ENCODE results near the gene KBTBD7. TPM values are rescaled to one million over a fixed set of nuclear protein-coding genes. Genes with fewer than 3 reads are reported as not detected.

KBTBD7 gene, protein sequence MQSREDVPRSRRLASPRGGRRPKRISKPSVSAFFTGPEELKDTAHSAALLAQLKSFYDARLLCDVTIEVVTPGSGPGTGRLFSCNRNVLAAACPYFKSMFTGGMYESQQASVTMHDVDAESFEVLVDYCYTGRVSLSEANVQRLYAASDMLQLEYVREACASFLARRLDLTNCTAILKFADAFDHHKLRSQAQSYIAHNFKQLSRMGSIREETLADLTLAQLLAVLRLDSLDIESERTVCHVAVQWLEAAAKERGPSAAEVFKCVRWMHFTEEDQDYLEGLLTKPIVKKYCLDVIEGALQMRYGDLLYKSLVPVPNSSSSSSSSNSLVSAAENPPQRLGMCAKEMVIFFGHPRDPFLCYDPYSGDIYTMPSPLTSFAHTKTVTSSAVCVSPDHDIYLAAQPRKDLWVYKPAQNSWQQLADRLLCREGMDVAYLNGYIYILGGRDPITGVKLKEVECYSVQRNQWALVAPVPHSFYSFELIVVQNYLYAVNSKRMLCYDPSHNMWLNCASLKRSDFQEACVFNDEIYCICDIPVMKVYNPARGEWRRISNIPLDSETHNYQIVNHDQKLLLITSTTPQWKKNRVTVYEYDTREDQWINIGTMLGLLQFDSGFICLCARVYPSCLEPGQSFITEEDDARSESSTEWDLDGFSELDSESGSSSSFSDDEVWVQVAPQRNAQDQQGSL
- total RNA-seq: 10 to 100 TPM; 10.7 to 10.8 TPM

DNA sequence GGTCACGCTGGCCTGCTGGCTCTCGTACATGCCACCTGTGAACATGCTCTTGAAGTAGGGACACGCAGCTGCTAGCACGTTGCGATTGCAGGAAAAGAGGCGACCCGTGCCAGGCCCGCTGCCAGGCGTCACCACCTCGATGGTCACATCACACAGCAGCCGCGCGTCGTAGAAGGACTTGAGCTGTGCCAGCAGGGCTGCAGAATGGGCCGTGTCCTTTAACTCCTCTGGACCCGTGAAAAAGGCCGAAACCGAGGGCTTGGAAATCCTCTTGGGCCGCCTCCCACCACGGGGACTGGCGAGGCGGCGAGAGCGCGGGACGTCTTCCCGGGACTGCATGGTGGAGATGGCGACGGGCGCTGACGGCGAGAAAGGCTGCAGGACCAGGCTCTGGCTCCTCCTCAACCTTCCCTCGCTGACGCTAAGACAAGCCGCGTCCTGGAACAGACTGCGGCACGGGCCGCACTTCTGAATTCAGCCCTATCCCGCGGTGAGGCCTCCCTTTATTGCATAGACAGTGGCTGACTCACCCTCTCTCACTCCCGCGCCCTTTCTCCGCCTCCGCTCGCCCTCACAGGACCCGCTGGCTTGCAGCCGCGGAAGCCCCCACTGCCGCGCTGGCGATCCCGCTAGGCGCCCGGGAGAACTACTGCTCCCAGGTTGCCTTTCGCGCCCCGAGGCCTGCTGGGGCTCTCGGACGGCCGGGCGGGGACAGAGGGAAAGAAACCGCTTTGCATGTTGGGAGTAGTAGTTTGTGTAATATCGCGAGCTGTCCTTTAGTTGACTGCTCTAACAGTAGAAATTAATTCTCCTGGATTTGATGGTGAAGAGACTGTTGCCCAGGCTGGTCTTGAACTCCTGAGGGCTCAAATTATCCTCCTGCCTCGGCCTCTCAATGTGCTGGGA lies at the start of gene KBTBD7:
Gene KBTBD7, minus strand, starts transcription at position 651 of the 906 bp plus-strand sequence. Its CDS starts 312 bp downstream, at position 339.
- Mint-ChIP-seq H3K27me3 (no peaks in the 10 kb centered on the region), H3K27ac (peak within 1 kb of the TSS; percentile 93), H3K36me3 (ENCODE audit: low read depth) (peaks cover 41% of the 10 kb centered on the region), H3K4me1 (peaks cover 45% of the 10 kb centered on the region), H3K4me3 (peak within 1 kb of the TSS; percentile 94), H3K9me3 (peaks cover 12% of the 10 kb centered on the region)
- DNase-seq: peak; percentile 93
- ChIA-PET CTCF (no interaction called here), POLR2A (no interaction called here)

DNA sequence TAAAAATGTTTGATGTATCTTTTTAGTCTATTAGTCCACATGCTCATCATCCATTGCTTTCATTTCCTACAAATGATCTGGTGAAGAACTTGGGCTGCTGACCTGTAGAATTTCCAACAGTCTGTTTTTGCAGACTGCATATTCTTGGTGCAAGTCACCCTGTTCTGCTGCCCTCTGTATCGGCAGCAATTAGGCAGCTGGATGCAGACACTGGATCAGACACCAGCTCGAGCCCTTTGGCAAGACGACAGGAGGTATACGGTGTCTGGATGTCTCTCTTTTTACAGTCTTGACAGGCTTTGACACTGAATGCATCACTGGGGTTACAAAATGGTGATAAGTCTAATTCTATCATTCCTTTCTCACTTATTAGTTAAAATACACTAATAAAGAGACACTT lies 47.3 kb upstream of the KBTBD7 start:
- no peak for DNase-seq
- Mint-ChIP-seq H3K27ac (no peak overlapping the region), H3K4me3 (no peak overlapping the region), H3K9me3 (no peaks in the 10 kb centered on the region), H3K36me3 (ENCODE audit: low read depth) (peaks cover 15% of the 10 kb centered on the region), H3K27me3 (no peaks in the 10 kb centered on the region), H3K4me1 (no peaks in the 10 kb centered on the region)
- ChIA-PET CTCF (no interaction called here), POLR2A (no interaction called here)

- no peak for DNase-seq
- no peaks in the 10 kb centered on the region for H3K9me3 Mint-ChIP-seq
- ChIA-PET POLR2A (no interaction called here), CTCF (interaction anchor here (0.7 to 1.4 kb wide), 3 partner anchors 10 to 19 kb away, joined by 3 to 4 read pairs (median 3); no protein-coding TSS in a partner anchor)
- H3K4me3 Mint-ChIP-seq: no peak overlapping the region
- no peaks in the 10 kb centered on the region for H3K27me3 Mint-ChIP-seq
- H3K36me3 Mint-ChIP-seq (ENCODE audit: low read depth): peaks cover 28% of the 10 kb centered on the region
- H3K27ac Mint-ChIP-seq: no peak overlapping the region
- no peaks in the 10 kb centered on the region for H3K4me1 Mint-ChIP-seq
These were observed 42.0 kb upstream of the KBTBD7 start for GRCh38 chr13:41236369-41236768.

DNA sequence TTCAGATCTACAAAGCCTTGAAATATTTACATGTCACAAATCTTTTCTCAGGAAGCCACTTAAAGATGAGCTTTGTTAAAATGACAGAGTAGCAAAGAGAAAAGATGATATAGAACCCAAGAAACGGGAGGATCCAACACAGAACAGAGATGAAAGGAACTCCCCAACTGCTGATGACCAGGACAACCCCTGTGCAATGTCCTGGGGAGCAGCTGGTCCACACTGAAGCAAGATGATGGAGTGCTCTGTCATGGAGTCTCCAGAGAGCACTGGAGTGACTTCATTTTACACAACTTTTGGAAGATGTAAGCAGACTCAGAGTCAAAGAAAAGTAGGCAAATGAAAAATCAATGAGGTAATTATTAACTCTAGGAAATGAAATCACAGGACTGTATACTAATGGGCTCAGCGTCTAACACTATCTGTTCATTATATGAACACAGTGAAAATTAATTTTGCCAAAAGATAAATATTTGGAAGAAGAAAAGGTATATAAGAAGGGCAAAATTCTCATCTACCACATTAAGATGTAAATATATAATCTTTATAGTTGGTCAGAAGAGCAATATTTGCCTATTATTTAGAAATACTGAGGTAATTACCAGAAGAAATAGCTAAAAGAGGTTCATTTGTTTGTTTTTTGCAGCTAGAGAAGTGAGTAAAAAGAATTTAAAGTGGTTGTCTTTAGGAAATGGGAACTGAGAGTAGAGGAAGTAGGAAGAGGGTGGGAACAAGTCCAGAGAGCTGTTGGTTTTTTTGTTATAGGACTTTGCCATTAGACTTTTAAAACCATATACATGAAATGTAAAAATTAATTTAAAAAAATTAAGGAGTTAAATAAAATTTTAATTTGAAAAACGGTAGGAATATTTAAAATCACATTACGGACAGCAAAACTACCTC lies 38.5 kb upstream of the KBTBD7 start:
- H3K27me3 Mint-ChIP-seq: no peaks in the 10 kb centered on the region
- H3K4me1 Mint-ChIP-seq: no peaks in the 10 kb centered on the region
- H3K4me3 Mint-ChIP-seq: no peak overlapping the region
- no peak for DNase-seq
- peaks cover 29% of the 10 kb centered on the region for H3K36me3 Mint-ChIP-seq (ENCODE audit: low read depth)
- no peaks in the 10 kb centered on the region for H3K9me3 Mint-ChIP-seq
- no peak overlapping the region for H3K27ac Mint-ChIP-seq
- POLR2A ChIA-PET: no interaction called here
- CTCF ChIA-PET: interaction anchor here (0.6 kb wide), 1 partner anchor 1614 kb away, joined by 3 read pairs; no protein-coding TSS in a partner anchor

GRCh38 chr13:41231786-41232185 lies 37.4 kb upstream of the KBTBD7 start:
- ChIA-PET CTCF (interaction anchor here (1.2 kb wide), 1 partner anchor 28 kb away, joined by 4 read pairs; no protein-coding TSS in a partner anchor), POLR2A (no interaction called here)
- no peaks in the 10 kb centered on the region for H3K27me3 Mint-ChIP-seq
- H3K9me3 Mint-ChIP-seq: no peaks in the 10 kb centered on the region
- H3K36me3 Mint-ChIP-seq (ENCODE audit: low read depth): peaks cover 29% of the 10 kb centered on the region
- no peak for DNase-seq
- no peak overlapping the region for H3K27ac Mint-ChIP-seq
- H3K4me1 Mint-ChIP-seq: no peaks in the 10 kb centered on the region
- H3K4me3 Mint-ChIP-seq: no peak overlapping the region

- no peaks in the 10 kb centered on the region for H3K4me1 Mint-ChIP-seq
- peak overlapping the region; percentile 15 for H3K27ac Mint-ChIP-seq
- H3K9me3 Mint-ChIP-seq: no peaks in the 10 kb centered on the region
- H3K4me3 Mint-ChIP-seq: no peak overlapping the region
- CTCF ChIA-PET: interaction anchor here (1.2 kb wide), 1 partner anchor 29 kb away, joined by 4 read pairs; no protein-coding TSS in a partner anchor
- DNase-seq: no peak
- POLR2A ChIA-PET: no interaction called here
- H3K36me3 Mint-ChIP-seq (ENCODE audit: low read depth): peaks cover 25% of the 10 kb centered on the region
- H3K27me3 Mint-ChIP-seq: no peaks in the 10 kb centered on the region
These were observed 36.8 kb upstream of the KBTBD7 start for GRCh38 chr13:41231025-41231677.

- no peaks in the 10 kb centered on the region for H3K27me3 Mint-ChIP-seq
- ChIA-PET POLR2A (no interaction called here), CTCF (interaction anchor here (0.7 kb wide), 1 partner anchor 18 kb away, joined by 3 read pairs; no protein-coding TSS in a partner anchor)
- no peak overlapping the region for H3K4me3 Mint-ChIP-seq
- no peak overlapping the region for H3K27ac Mint-ChIP-seq
- H3K36me3 Mint-ChIP-seq (ENCODE audit: low read depth): peaks cover 29% of the 10 kb centered on the region
- no peaks in the 10 kb centered on the region for H3K4me1 Mint-ChIP-seq
- H3K9me3 Mint-ChIP-seq: no peaks in the 10 kb centered on the region
- DNase-seq: no peak
These were observed 35.0 kb upstream of the KBTBD7 start for GRCh38 chr13:41229356-41229755.

GRCh38 chr13:41224113-41225110 lies 30.0 kb upstream of the KBTBD7 start:
- Mint-ChIP-seq H3K4me3 (no peak overlapping the region), H3K36me3 (ENCODE audit: low read depth) (peaks cover 16% of the 10 kb centered on the region), H3K9me3 (no peaks in the 10 kb centered on the region), H3K27me3 (no peaks in the 10 kb centered on the region), H3K4me1 (no peaks in the 10 kb centered on the region), H3K27ac (no peak overlapping the region)
- ChIA-PET CTCF (interaction anchor here (1.0 kb wide), 1 partner anchor 110 kb away, joined by 3 read pairs; no protein-coding TSS in a partner anchor), POLR2A (no interaction called here)
- no peak for DNase-seq

DNA sequence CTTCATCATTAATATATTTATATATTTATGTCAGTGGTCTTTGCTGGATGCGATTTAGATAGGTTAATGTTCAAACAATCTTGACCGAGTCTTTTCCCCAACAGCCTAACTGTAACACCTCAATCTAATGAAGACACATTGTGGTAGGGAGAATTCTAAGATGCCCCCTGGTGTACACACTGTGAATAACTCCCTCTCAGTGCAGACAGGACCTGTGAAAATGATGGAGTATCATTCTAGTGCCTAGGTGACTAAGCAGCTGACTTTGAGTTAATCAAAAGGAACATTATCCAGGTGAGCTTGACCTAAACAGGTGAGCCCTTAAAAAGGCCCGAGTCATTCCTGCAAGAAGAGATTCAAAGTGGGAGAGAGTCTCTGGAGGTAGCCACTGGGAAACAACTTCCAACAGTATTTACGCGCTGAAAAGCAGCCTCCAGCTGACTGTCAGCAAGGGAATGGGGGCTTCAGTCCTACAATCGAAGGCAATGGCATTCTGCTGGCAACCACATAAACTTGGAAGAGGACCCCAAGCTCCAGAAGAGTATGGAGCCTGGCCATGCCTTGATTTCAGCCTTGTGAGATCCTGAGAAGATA lies 28.0 kb upstream of the KBTBD7 start:
- Mint-ChIP-seq H3K27ac (no peak overlapping the region), H3K27me3 (no peaks in the 10 kb centered on the region), H3K4me1 (no peaks in the 10 kb centered on the region), H3K4me3 (no peak overlapping the region), H3K9me3 (no peaks in the 10 kb centered on the region), H3K36me3 (ENCODE audit: low read depth) (peaks cover 12% of the 10 kb centered on the region)
- ChIA-PET CTCF (interaction anchor here (0.6 to 2.4 kb wide), 6 partner anchors 10 to 168 kb away, joined by 3 to 7 read pairs (median 4); partner anchors contain the start of gene WBP4), POLR2A (no interaction called here)
- DNase-seq: peak; percentile 66

GRCh38 chr13:41220401-41220800 lies 26.0 kb upstream of the KBTBD7 start:
- H3K4me1 Mint-ChIP-seq: no peaks in the 10 kb centered on the region
- ChIA-PET CTCF (interaction anchor here (0.7 to 1.1 kb wide), 4 partner anchors 21 to 917 kb away, joined by 3 read pairs; no protein-coding TSS in a partner anchor), POLR2A (no interaction called here)
- no peaks in the 10 kb centered on the region for H3K9me3 Mint-ChIP-seq
- no peaks in the 10 kb centered on the region for H3K27me3 Mint-ChIP-seq
- H3K36me3 Mint-ChIP-seq (ENCODE audit: low read depth): peaks cover 10% of the 10 kb centered on the region
- no peak overlapping the region for H3K4me3 Mint-ChIP-seq
- H3K27ac Mint-ChIP-seq: peak overlapping the region; percentile 22
- no peak for DNase-seq
